ENCODE measurements around the gene GPR35. TPM values are rescaled to one million over a fixed set of nuclear protein-coding genes. Genes with fewer than 3 reads are reported as not detected.

Gene GPR35
- polyA plus RNA-seq, 1 donor (not counting 4 experiments of a cell fraction or from before 2014, with no cell fraction given), result 0.04 TPM

DNA sequence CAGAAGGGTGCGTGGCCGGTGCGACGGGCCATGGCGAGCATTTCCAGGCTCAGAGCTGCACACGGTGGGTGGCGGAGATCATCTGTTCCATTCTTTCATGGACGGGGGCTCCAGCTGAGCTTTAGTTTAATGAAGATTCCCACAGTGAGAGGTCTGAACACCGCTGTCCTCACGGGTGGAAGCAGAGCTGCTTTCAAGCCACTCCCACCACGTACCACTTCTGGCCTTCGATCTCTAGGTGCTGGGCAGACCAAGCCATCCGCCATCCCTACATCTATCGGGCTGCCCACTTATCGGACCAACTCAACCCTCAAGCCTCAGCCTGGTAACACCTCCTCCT is 18.5 kb downstream of the GPR35 start:
- no peaks in the 10 kb centered on the region for H3K36me3 ChIP-seq (ENCODE audit: control insufficient read depth in 2 of 2, extremely low read depth in 1 of 2, insufficient read depth in 2 of 2, low read length in 2 of 2)
- peaks cover 31% of the 10 kb centered on the region for H3K27me3 ChIP-seq (ENCODE audit: control insufficient read depth, extremely low read depth, insufficient read depth, low read length)
- H3K4me1 ChIP-seq (ENCODE audit: control insufficient read depth, extremely low read depth, insufficient read depth, low read length), result no peaks in the 10 kb centered on the region
- H3K9me3 ChIP-seq (ENCODE audit: control insufficient read depth, low read depth, low read length), result no peaks in the 10 kb centered on the region
- no peak overlapping the region for H3K9ac ChIP-seq (ENCODE audit: control insufficient read depth, extremely low read depth, insufficient read depth, low read length)
- no peak overlapping the region for H3K4me3 ChIP-seq (ENCODE audit: control insufficient read depth in 2 of 3, extremely low read depth in 1 of 3, insufficient read depth in 2 of 3, low read depth in 1 of 3, low read length in 3 of 3)
- FAIRE-seq, result no peak
- DNase-seq (ENCODE audit: low read depth, low spot score), result no peak
- no peaks in the 10 kb centered on the region for H3K79me2 ChIP-seq (ENCODE audit: control insufficient read depth, insufficient read depth, low read length)
- no peaks in the 10 kb centered on the region for H3K9me1 ChIP-seq (ENCODE audit: control insufficient read depth, extremely low read depth, insufficient read depth, low read length)
- no peaks in the 10 kb centered on the region for H4K20me1 ChIP-seq (ENCODE audit: control insufficient read depth, extremely low read depth, insufficient read depth, low read length)
- dilution Hi-C loops (cut with MboI; ENCODE audit: extremely low pct_ligation_motif_present, low sequenced_read_pairs), result no loop called here
- TF ChIP-seq, protein P1, sequence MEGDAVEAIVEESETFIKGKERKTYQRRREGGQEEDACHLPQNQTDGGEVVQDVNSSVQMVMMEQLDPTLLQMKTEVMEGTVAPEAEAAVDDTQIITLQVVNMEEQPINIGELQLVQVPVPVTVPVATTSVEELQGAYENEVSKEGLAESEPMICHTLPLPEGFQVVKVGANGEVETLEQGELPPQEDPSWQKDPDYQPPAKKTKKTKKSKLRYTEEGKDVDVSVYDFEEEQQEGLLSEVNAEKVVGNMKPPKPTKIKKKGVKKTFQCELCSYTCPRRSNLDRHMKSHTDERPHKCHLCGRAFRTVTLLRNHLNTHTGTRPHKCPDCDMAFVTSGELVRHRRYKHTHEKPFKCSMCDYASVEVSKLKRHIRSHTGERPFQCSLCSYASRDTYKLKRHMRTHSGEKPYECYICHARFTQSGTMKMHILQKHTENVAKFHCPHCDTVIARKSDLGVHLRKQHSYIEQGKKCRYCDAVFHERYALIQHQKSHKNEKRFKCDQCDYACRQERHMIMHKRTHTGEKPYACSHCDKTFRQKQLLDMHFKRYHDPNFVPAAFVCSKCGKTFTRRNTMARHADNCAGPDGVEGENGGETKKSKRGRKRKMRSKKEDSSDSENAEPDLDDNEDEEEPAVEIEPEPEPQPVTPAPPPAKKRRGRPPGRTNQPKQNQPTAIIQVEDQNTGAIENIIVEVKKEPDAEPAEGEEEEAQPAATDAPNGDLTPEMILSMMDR (optimal IDR thresholded peaks at IDR 0.05 in 1 of 3, IDR thresholded peaks at IDR 0.05 in 1 of 3, conservative IDR thresholded peaks at IDR 0.05 in 1 of 3; ENCODE audit: extremely low read depth in 1 of 3, insufficient read depth in 2 of 3, low read length in 3 of 3), result no peak
- no peak for TF ChIP-seq EZH2 (IDR thresholded peaks at IDR 0.05; ENCODE audit: low read length)
- H3K27ac ChIP-seq (ENCODE audit: control insufficient read depth, insufficient read depth, low read length), result no peak overlapping the region
- no peak overlapping the region for H3K4me2 ChIP-seq (ENCODE audit: control insufficient read depth, extremely low read depth, insufficient read depth, low read depth, low read length)
- no peak overlapping the region for H2AFZ ChIP-seq (ENCODE audit: control insufficient read depth, low read length)

DNA sequence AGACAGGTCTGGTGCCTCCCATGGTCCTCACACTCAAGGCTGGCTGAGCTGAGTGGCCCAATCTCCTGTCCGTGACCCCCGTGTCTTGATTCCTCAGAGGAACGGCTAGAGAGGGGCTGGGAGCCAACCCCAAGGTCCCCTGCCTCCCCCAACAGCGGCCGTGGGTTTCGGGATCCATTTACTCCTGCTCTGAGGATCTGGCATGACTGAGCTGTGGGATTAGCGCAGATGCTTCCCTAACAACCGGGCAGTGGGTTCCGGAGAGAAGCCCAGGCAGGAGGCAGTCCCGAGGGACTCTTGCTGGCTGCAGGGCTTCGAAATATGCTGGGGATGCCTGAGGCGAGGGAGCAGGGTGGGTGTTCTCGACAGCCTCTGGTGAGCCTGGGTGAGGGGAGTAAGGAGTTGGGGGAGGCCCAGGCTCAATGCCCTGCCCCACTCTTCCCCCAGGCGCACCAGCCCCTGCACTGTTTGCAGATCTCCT is 18.9 kb downstream of the GPR35 start:
- no peaks in the 10 kb centered on the region for H3K9me3 ChIP-seq (ENCODE audit: control insufficient read depth, low read depth, low read length)
- H3K4me3 ChIP-seq (ENCODE audit: control insufficient read depth in 2 of 3, extremely low read depth in 1 of 3, insufficient read depth in 2 of 3, low read depth in 1 of 3, low read length in 3 of 3), result no peak overlapping the region
- dilution Hi-C loops (cut with MboI; ENCODE audit: extremely low pct_ligation_motif_present, low sequenced_read_pairs), result no loop called here
- no peaks in the 10 kb centered on the region for H3K9me1 ChIP-seq (ENCODE audit: control insufficient read depth, extremely low read depth, insufficient read depth, low read length)
- H3K36me3 ChIP-seq (ENCODE audit: control insufficient read depth in 2 of 2, extremely low read depth in 1 of 2, insufficient read depth in 2 of 2, low read length in 2 of 2), result no peaks in the 10 kb centered on the region
- no peak overlapping the region for H3K4me2 ChIP-seq (ENCODE audit: control insufficient read depth, extremely low read depth, insufficient read depth, low read depth, low read length)
- TF ChIP-seq EZH2 (IDR thresholded peaks at IDR 0.05; ENCODE audit: low read length), result no peak
- TF ChIP-seq, protein P1 (optimal IDR thresholded peaks at IDR 0.05 in 1 of 3, IDR thresholded peaks at IDR 0.05 in 1 of 3, conservative IDR thresholded peaks at IDR 0.05 in 1 of 3; ENCODE audit: extremely low read depth in 1 of 3, insufficient read depth in 2 of 3, low read length in 3 of 3), result no peak
- DNase-seq (ENCODE audit: low read depth, low spot score), result no peak
- no peaks in the 10 kb centered on the region for H3K4me1 ChIP-seq (ENCODE audit: control insufficient read depth, extremely low read depth, insufficient read depth, low read length)
- H3K79me2 ChIP-seq (ENCODE audit: control insufficient read depth, insufficient read depth, low read length), result no peaks in the 10 kb centered on the region
- no peak overlapping the region for H2AFZ ChIP-seq (ENCODE audit: control insufficient read depth, low read length)
- no peak overlapping the region for H3K9ac ChIP-seq (ENCODE audit: control insufficient read depth, extremely low read depth, insufficient read depth, low read length)
- H3K27ac ChIP-seq (ENCODE audit: control insufficient read depth, insufficient read depth, low read length), result no peak overlapping the region
- FAIRE-seq, result no peak
- H4K20me1 ChIP-seq (ENCODE audit: control insufficient read depth, extremely low read depth, insufficient read depth, low read length), result no peaks in the 10 kb centered on the region
- peaks cover 35% of the 10 kb centered on the region for H3K27me3 ChIP-seq (ENCODE audit: control insufficient read depth, extremely low read depth, insufficient read depth, low read length)
